KMS-11 (cell line): Measurements from ENCODE around the gene PARP1.

Experiments used
- H2AFZ ChIP-seq: fragments of 200-600 bp; sonication (generic); 2 replicates; pipeline ENCODE4 v1.6.1; 2016; ENCODE audit warnings: antibody characterized with exemption, mixed run types, low read depth
- H3K27ac ChIP-seq: fragments of 200-600 bp; sonication (generic); 2 replicates; pipeline ENCODE4 v1.6.1; 2016; ENCODE audit warnings: mild to moderate bottlenecking, mixed run types
- H3K27me3 ChIP-seq: fragments of 200-600 bp; sonication (generic); 2 replicates; pipeline ENCODE4 v1.6.1; 2017; ENCODE audit warnings: mild to moderate bottlenecking, low read depth, mixed run types, moderate library complexity; ENCODE audit not compliant: insufficient read depth
- H3K36me3 ChIP-seq: fragments of 200-600 bp; sonication (generic); 2 replicates; pipeline ENCODE4 v1.6.1; 2017; ENCODE audit warnings: mild to moderate bottlenecking, mixed run types; ENCODE audit not compliant: insufficient read depth
- H3K4me1 ChIP-seq: fragments of 200-600 bp; sonication (generic); 2 replicates; pipeline ENCODE4 v1.6.1; 2016; ENCODE audit warnings: mild to moderate bottlenecking, low read depth, mixed run types; ENCODE audit not compliant: poor library complexity, severe bottlenecking
- H3K4me2 ChIP-seq: fragments of 200-600 bp; sonication (generic); 2 replicates; pipeline ENCODE4 v1.7.0; 2016; ENCODE audit warnings: mild to moderate bottlenecking, mixed run types
- H3K4me3 ChIP-seq: fragments of 200-600 bp; sonication (generic); IDR thresholded peaks from 2 replicates; pipeline ENCODE4 v1.6.1; 2017; ENCODE audit warnings: low read depth, low read length, mixed read lengths; ENCODE audit not compliant: insufficient read depth
- H3K79me2 ChIP-seq: fragments of 200-600 bp; sonication (generic); 2 replicates; pipeline ENCODE4 v1.6.1; 2016; ENCODE audit warnings: low read depth, mixed run types; ENCODE audit not compliant: insufficient read depth
- H3K9ac ChIP-seq: fragments of 200-600 bp; sonication (generic); 2 replicates; pipeline ENCODE4 v1.6.1; 2016; ENCODE audit warnings: mild to moderate bottlenecking, mixed run types
- H4K20me1 ChIP-seq: fragments of 200-600 bp; sonication (generic); 2 replicates; pipeline ENCODE4 v1.6.1; 2016; ENCODE audit warnings: mild to moderate bottlenecking, mixed run types; ENCODE audit not compliant: insufficient read depth
- CTCF ChIP-seq: fragments of 200-600 bp; sonication (generic); conservative IDR thresholded peaks from 2 replicates; pipeline ENCODE4 v1.6.1; 2017; ENCODE audit warnings: low read depth, mild to moderate bottlenecking, antibody characterized with exemption, low read length, moderate library complexity, mixed read lengths

PARP1 gene

GRCh38 chr1:226414098-226414698 is 6.3 kb upstream of the PARP1 start:
- no peak overlapping the region for H2AFZ ChIP-seq
- H3K4me3 ChIP-seq = no peak overlapping the region
- H4K20me1 ChIP-seq = no peaks in the 10 kb centered on the region
- no peaks in the 10 kb centered on the region for H3K27me3 ChIP-seq
- no peak for TF ChIP-seq CTCF
- H3K4me2 ChIP-seq = no peak overlapping the region
- H3K4me1 ChIP-seq = no peaks in the 10 kb centered on the region
- H3K36me3 ChIP-seq = no peaks in the 10 kb centered on the region
- H3K9ac ChIP-seq = no peak overlapping the region
- H3K27ac ChIP-seq = no peak overlapping the region
- no peaks in the 10 kb centered on the region for H3K79me2 ChIP-seq

GRCh38 chr1:226411619-226412018 is 3.7 kb upstream of the PARP1 start:
- Histone ChIP-seq H3K4me2 (no peak overlapping the region), H3K27me3 (no peaks in the 10 kb centered on the region), H3K36me3 (no peaks in the 10 kb centered on the region), H2AFZ (no peak overlapping the region), H3K27ac (no peak overlapping the region), H3K79me2 (peaks cover 7% of the 10 kb centered on the region), H3K4me3 (no peak overlapping the region), H4K20me1 (no peaks in the 10 kb centered on the region), H3K4me1 (peaks cover 7% of the 10 kb centered on the region), H3K9ac (no peak overlapping the region)
- no peak for TF ChIP-seq CTCF

- Histone ChIP-seq H3K79me2 (peaks cover 14% of the 10 kb centered on the region), H3K4me3 (no peak overlapping the region), H4K20me1 (peaks cover 5% of the 10 kb centered on the region; the same call in 1 of the 2 replicates), H3K27ac (no peak overlapping the region), H3K36me3 (no peaks in the 10 kb centered on the region), H3K4me2 (no peak overlapping the region), H2AFZ (no peak overlapping the region), H3K9ac (no peak overlapping the region), H3K27me3 (no peaks in the 10 kb centered on the region), H3K4me1 (peaks cover 10% of the 10 kb centered on the region)
- TF ChIP-seq CTCF = no peak
Observed at GRCh38 chr1:226410958-226411357, 3.1 kb upstream of the PARP1 start.

- Histone ChIP-seq H3K9ac (no peak overlapping the region), H3K27me3 (no peaks in the 10 kb centered on the region), H3K79me2 (peaks cover 29% of the 10 kb centered on the region), H2AFZ (no peak overlapping the region), H3K4me3 (no peak overlapping the region), H4K20me1 (peaks cover 14% of the 10 kb centered on the region), H3K4me1 (peaks cover 26% of the 10 kb centered on the region), H3K27ac (no peak overlapping the region), H3K4me2 (no peak overlapping the region), H3K36me3 (no peaks in the 10 kb centered on the region)
- no peak for TF ChIP-seq CTCF
Observed at GRCh38 chr1:226409392-226409791, 1.5 kb upstream of the PARP1 start.
